ENCODE data around the gene TNFRSF9.

DNA sequence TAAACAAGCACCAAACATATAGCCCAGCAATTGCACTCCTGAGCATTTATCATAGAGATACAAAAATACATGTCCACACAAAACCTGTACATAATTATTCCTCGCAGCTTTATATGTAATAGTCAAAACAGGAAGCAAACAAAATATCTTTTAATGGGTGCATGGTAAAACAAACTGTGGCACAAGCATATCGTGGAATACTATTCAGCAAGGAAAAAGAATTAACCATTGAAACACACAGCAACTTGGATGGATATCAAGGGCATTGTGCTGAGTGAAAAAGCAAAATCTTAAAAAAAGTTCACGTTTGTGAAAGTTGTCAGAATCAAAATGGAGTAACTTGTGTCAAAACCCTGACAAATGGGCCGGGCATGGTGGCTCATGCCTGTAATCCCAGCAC is 12.4 kb downstream of the TNFRSF9 start:
- no peak for TF ChIP-seq CTCF (conservative IDR thresholded peaks at IDR 0.05 in 1 of 2, IDR thresholded peaks at IDR 0.05 in 1 of 2; ENCODE audit: extremely low read depth in 1 of 2, insufficient read depth in 1 of 2, low read depth in 1 of 2, low read length in 2 of 2)
- no peak for TF ChIP-seq EZH2 (IDR thresholded peaks at IDR 0.05; ENCODE audit: borderline replicate concordance, low read length)
